22Rv1 (cell line): ENCODE results near the gene ZCWPW1.

Source experiments
- ZFX ChIP-seq: fragments of 450-650 bp; IDR thresholded peaks from 2 replicates; pipeline ENCODE4 v1.6.1; 2017; ENCODE audit warnings: antibody characterized with exemption, borderline replicate concordance
- TF ChIP-seq, protein P1 (sequence below): fragments of 450-650 bp; IDR thresholded peaks from 2 replicates; pipeline ENCODE4 v1.5.1; 2017; ENCODE audit warnings: mild to moderate bottlenecking

DNA sequence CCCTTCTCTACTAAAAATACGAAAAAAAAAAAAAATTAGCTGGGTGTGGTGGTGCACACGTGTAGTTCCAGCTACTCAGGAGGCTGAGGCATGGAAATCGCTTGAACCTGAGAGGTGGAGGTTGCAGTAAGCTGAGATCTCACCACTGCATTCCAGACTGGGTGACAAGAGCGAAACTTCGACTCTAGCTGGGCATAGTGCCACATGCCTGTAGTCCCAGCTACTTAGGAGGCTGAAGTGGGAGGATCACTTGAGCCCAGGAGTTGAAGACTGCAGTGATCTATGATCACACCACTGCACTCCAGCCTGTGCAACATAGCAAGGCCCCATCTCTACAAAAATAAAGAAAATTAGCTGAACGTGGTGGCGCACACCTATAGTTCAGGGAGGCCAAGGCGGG is 36.8 kb upstream of the ZCWPW1 start:
- TF ChIP-seq, protein P1, sequence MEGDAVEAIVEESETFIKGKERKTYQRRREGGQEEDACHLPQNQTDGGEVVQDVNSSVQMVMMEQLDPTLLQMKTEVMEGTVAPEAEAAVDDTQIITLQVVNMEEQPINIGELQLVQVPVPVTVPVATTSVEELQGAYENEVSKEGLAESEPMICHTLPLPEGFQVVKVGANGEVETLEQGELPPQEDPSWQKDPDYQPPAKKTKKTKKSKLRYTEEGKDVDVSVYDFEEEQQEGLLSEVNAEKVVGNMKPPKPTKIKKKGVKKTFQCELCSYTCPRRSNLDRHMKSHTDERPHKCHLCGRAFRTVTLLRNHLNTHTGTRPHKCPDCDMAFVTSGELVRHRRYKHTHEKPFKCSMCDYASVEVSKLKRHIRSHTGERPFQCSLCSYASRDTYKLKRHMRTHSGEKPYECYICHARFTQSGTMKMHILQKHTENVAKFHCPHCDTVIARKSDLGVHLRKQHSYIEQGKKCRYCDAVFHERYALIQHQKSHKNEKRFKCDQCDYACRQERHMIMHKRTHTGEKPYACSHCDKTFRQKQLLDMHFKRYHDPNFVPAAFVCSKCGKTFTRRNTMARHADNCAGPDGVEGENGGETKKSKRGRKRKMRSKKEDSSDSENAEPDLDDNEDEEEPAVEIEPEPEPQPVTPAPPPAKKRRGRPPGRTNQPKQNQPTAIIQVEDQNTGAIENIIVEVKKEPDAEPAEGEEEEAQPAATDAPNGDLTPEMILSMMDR: no peak
- no peak for TF ChIP-seq ZFX
